Glutamatergic neuron (in vitro differentiated cells): Measurements from ENCODE around the gene GALNT2. TPM values are rescaled to one million over a fixed set of nuclear protein-coding genes. Genes with fewer than 3 reads are reported as not detected.

Source experiments
- DNase-seq: peaks from one replicate; pipeline ENCODE4 v3.0.0; 2022
- H3K27ac Mint-ChIP-seq: one replicate; pipeline ENCODE4 v1.8.0; 2020; ENCODE audit warnings: mild to moderate bottlenecking, mixed read lengths, inconsistent platforms; ENCODE audit not compliant: unreplicated experiment
- H3K27me3 Mint-ChIP-seq: one replicate; pipeline ENCODE4 v1.8.0; 2020; ENCODE audit warnings: mild to moderate bottlenecking, moderate library complexity, mixed read lengths, inconsistent platforms; ENCODE audit not compliant: unreplicated experiment
- H3K36me3 Mint-ChIP-seq: one replicate; pipeline ENCODE4 v1.8.0; 2020; ENCODE audit warnings: mild to moderate bottlenecking, mixed read lengths, inconsistent platforms; ENCODE audit not compliant: unreplicated experiment
- H3K4me1 Mint-ChIP-seq: one replicate; pipeline ENCODE4 v1.8.0; 2020; ENCODE audit warnings: mild to moderate bottlenecking, low read depth, mixed read lengths, inconsistent platforms; ENCODE audit not compliant: unreplicated experiment
- H3K4me3 Mint-ChIP-seq: one replicate; pipeline ENCODE4 v1.8.0; 2020; ENCODE audit warnings: mild to moderate bottlenecking, mixed read lengths, inconsistent platforms; ENCODE audit not compliant: unreplicated experiment
- H3K9me3 Mint-ChIP-seq: one replicate; pipeline ENCODE4 v1.8.0; 2020; ENCODE audit warnings: mild to moderate bottlenecking, moderate library complexity, mixed read lengths, inconsistent platforms; ENCODE audit not compliant: unreplicated experiment
- total RNA-seq: library from RNA; stranded (reverse); fragmentation: NEBNext Ultra II Directional; extraction: Animal tissue kit (Norgen Biotek cat#: 25700); gene quantifications from one replicate; pipeline ENCODE4 v1.2.1, GENCODE V29; 2021; ENCODE audit not compliant: unreplicated experiment
- TF ChIP-seq, protein P1 (sequence below): fragments of 200-600 bp; sonication (generic); IDR thresholded peaks from one replicate; pipeline ENCODE4 v1.5.0; 2021; ENCODE audit not compliant: partially characterized antibody, unreplicated experiment

Gene GALNT2
- total RNA-seq, 1 donor from 2014 or later, result 35.2 TPM

DNA sequence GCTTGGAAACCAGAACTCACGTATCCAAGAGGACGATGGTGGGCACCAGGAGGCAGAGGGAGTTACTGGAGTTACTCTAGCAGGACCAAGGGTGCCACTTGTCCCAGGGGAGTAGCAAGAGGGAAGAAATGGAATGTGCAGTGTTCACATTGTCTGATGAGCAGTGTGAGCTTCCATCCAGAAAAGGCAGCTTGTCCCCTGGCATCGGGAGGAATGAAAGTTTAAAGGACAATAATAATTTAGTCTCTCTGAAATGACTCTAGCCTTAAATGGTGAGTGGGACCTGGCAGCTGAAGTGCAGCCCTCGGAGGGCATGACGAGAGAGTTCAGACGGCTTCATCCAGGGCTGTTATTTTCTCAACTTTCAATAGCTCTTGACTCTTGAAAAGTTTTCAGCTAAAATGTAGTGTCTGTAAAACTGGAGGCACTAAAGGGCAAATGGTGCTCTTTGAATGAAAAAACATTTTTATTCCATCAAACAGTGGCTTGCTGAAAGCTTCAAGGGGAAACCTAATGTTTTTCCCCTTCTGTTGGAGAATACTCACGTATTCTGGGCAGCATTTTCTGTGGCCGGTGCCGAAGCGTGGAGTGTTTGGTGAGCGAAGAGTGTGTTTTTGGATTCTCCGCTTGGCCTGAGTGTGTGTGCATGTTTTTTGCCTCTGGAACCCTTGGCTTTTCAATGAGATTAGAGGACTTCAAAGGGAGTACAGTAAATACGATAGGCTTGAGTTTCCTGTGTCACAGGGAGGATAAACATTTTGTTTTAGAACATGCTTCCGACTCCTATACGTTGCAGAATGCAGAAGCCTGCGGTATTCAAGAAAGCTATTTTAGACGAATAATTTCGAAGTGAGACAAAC lies 157.3 kb downstream of the GALNT2 start:
- TF ChIP-seq, protein P1, sequence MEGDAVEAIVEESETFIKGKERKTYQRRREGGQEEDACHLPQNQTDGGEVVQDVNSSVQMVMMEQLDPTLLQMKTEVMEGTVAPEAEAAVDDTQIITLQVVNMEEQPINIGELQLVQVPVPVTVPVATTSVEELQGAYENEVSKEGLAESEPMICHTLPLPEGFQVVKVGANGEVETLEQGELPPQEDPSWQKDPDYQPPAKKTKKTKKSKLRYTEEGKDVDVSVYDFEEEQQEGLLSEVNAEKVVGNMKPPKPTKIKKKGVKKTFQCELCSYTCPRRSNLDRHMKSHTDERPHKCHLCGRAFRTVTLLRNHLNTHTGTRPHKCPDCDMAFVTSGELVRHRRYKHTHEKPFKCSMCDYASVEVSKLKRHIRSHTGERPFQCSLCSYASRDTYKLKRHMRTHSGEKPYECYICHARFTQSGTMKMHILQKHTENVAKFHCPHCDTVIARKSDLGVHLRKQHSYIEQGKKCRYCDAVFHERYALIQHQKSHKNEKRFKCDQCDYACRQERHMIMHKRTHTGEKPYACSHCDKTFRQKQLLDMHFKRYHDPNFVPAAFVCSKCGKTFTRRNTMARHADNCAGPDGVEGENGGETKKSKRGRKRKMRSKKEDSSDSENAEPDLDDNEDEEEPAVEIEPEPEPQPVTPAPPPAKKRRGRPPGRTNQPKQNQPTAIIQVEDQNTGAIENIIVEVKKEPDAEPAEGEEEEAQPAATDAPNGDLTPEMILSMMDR, result no peak
- Mint-ChIP-seq H3K27ac (peak overlapping the region; percentile 55), H3K27me3 (peaks cover 2% of the 10 kb centered on the region), H3K36me3 (no peaks in the 10 kb centered on the region), H3K4me1 (peaks cover 2% of the 10 kb centered on the region), H3K4me3 (no peak overlapping the region), H3K9me3 (peaks cover 2% of the 10 kb centered on the region)
- no peak for DNase-seq

DNA sequence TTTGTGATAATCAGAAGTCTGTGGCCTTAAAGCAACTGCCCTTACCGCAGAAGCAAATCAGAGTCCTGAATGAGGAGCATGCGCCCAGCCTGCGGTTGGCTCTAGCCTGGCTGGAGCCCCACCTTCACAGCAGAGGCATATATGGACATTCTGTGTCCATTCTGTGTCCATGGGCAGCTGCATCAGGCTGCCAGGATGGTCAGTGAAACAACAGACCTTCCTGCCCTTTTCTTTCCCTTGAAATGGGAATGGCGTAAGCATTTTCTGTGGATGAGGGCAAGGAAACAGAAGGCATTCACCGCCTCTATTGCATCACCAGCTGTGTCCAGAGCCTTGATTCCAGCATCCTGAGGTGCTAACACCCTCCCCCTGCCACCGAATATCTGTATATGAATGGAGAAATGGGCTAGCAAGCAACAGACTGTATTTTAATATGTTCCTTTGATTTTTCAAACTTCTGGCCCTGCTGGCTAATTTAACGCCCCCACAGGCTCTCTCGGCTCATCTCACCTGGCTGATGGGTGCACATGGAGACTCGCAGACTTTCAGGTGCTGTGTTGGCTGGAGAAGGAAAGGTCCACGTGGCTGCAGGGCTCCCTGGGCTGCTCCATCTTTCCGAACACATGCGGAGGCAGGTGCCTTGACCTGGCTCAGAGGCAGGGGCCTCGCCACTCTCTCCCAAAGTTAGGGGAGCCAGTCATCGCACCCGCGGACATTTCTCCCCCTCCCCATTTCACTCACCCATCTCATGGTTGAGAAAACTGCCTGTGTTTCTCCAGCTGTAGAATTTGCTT lies 159.2 kb downstream of the GALNT2 start:
- no peaks in the 10 kb centered on the region for H3K27me3 Mint-ChIP-seq
- TF ChIP-seq, protein P1, result no peak
- H3K27ac Mint-ChIP-seq, result no peak overlapping the region
- no peak for DNase-seq
- H3K36me3 Mint-ChIP-seq, result no peaks in the 10 kb centered on the region
- no peak overlapping the region for H3K4me3 Mint-ChIP-seq
- peaks cover 2% of the 10 kb centered on the region for H3K9me3 Mint-ChIP-seq
- peaks cover 8% of the 10 kb centered on the region for H3K4me1 Mint-ChIP-seq

DNA sequence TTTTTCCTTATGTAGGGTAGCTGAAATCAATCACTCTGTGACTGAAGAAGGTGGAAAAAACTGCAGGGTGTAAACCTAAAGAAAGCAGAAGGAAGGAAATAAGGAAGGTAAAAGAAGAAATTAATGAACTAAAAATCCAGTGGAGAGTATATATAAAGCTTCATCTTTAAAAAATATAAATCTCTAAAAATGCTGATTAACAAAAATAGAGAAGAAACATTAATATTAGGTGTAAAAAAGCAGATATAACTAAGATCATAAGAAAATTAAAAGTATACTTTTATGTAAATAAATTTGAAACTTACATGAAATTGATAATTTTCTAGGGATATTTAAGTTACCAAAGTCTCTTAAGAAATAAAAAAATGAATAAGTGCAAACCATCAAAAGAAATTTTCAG lies 159.8 kb downstream of the GALNT2 start:
- H3K4me3 Mint-ChIP-seq, result no peak overlapping the region
- DNase-seq, result no peak
- peaks cover 13% of the 10 kb centered on the region for H3K4me1 Mint-ChIP-seq
- TF ChIP-seq, protein P1, result no peak
- H3K27me3 Mint-ChIP-seq, result no peaks in the 10 kb centered on the region
- H3K9me3 Mint-ChIP-seq, result peaks cover 2% of the 10 kb centered on the region
- no peak overlapping the region for H3K27ac Mint-ChIP-seq
- no peaks in the 10 kb centered on the region for H3K36me3 Mint-ChIP-seq

DNA sequence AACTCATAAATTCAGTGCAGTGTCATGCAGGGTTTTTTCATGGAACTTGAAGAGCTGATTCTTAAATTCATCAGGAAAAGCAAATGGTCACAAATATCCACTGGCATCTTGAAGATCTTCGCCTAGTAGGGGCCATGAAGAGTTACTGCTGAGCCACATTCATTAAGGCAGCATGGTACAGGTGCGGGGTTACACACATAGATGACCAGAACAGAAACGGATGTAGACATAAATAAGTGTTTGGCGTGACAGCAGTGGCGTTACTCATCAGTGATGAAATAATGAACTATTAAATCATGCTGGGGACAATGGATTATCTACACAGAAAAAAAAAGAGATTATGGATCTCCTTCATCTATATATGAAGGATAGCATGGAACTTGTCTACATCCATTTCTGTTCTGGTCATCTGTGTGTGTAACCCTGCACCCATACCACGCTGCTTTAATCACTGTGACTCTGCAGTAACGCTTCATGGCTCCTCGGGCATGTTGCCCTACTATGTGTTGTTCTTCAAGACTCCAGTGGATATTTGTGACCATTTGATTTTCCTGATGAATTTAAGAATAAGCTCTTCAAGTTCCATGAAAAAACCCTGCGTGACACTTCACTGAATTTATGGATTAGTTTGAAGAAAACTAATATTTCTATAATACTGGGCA lies 161.3 kb downstream of the GALNT2 start:
- Mint-ChIP-seq H3K27me3 (no peaks in the 10 kb centered on the region), H3K4me3 (no peak overlapping the region), H3K9me3 (peaks cover 2% of the 10 kb centered on the region), H3K4me1 (peaks cover 22% of the 10 kb centered on the region), H3K27ac (no peak overlapping the region), H3K36me3 (no peaks in the 10 kb centered on the region)
- no peak for DNase-seq
- TF ChIP-seq, protein P1, result no peak
